ENCODE measurements around the gene TECPR1.

The TECPR1 gene

GRCh38 chr7:98174334-98175259 lies 77.4 kb downstream of the TECPR1 start:
- TF ChIP-seq, protein P1, sequence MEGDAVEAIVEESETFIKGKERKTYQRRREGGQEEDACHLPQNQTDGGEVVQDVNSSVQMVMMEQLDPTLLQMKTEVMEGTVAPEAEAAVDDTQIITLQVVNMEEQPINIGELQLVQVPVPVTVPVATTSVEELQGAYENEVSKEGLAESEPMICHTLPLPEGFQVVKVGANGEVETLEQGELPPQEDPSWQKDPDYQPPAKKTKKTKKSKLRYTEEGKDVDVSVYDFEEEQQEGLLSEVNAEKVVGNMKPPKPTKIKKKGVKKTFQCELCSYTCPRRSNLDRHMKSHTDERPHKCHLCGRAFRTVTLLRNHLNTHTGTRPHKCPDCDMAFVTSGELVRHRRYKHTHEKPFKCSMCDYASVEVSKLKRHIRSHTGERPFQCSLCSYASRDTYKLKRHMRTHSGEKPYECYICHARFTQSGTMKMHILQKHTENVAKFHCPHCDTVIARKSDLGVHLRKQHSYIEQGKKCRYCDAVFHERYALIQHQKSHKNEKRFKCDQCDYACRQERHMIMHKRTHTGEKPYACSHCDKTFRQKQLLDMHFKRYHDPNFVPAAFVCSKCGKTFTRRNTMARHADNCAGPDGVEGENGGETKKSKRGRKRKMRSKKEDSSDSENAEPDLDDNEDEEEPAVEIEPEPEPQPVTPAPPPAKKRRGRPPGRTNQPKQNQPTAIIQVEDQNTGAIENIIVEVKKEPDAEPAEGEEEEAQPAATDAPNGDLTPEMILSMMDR (IDR thresholded peaks at IDR 0.05; ENCODE audit: insufficient read depth, low read depth, low read length, missing control alignments), result no peak
- no peak overlapping the region for H3K4me3 ChIP-seq (ENCODE audit: low read depth, low read length)
- DNase-seq (ENCODE audit: low read depth), result no peak

DNA sequence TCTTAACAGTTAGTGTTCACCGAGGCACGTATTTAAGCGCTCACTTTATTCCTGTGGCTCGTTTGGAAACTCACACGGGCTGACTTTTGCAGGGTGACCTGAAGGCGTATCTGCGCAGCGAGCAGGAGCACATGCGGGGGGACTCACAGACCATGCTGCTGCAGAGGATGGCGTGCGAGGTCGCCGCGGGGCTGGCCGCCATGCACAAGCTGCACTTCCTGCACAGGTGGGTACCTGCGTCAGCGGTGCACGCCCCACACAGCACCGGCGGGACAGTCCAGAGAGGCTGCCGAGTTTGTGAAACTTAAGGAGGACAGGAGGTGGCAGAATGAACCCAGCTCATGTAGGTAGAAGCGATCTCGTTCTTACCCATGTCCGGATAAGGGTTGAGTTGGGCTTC lies 80.6 kb downstream of the TECPR1 start:
- no peak overlapping the region for H3K4me3 ChIP-seq (ENCODE audit: low read depth, low read length)
- no peak for DNase-seq (ENCODE audit: low read depth)
- TF ChIP-seq, protein P1 (IDR thresholded peaks at IDR 0.05; ENCODE audit: insufficient read depth, low read depth, low read length, missing control alignments), result no peak

GRCh38 chr7:98170966-98171365 lies 81.1 kb downstream of the TECPR1 start:
- H3K4me3 ChIP-seq (ENCODE audit: low read depth, low read length), result no peak overlapping the region
- TF ChIP-seq, protein P1 (IDR thresholded peaks at IDR 0.05; ENCODE audit: insufficient read depth, low read depth, low read length, missing control alignments), result no peak
- no peak for DNase-seq (ENCODE audit: low read depth)

DNA sequence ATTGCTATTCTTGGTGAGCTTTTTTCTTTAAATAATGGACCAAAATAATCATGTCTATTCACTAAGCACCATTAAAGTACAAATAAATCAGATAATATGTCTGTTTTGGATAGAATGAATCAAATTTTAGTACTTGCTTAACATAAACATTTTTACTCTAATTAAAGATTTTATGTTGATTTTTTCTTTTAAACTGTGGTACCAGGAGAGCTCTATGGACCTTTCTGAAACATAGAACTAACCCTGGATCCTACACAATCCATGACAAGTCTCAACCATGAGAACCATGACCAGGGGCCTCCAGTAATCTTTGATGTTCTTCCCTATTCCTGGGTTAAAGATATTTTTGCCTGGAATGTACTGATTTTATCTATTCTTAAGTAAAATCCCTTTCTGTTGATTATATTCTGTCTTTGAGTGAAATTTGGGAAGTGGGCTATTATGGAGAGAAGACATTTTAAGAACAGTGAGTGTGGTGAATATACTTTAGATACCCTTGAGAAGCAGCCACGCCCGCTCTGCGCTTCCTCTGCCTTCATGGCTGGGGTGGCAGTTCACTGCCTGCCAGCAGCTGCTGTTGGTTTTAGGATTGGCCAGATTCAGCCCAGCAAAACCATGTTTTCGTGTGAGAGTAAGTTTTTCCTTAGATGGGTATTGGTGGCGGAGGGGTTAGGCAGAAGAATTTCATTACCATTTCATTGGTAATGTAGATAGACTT lies 83.0 kb downstream of the TECPR1 start:
- TF ChIP-seq, protein P1 (IDR thresholded peaks at IDR 0.05; ENCODE audit: insufficient read depth, low read depth, low read length, missing control alignments), result no peak
- DNase-seq (ENCODE audit: low read depth), result no peak

GRCh38 chr7:98168181-98168903 lies 83.7 kb downstream of the TECPR1 start:
- H3K4me3 ChIP-seq (ENCODE audit: low read depth, low read length), result no peak overlapping the region
- peak; percentile 72 for DNase-seq (ENCODE audit: low read depth)
- TF ChIP-seq, protein P1 (IDR thresholded peaks at IDR 0.05; ENCODE audit: insufficient read depth, low read depth, low read length, missing control alignments), result peak; percentile 55

More for the DNA sequence above, 83.0 kb downstream of the TECPR1 start:
- no peak overlapping the region for H3K4me3 ChIP-seq (ENCODE audit: low read depth, low read length)

- no peak overlapping the region for H3K4me3 ChIP-seq (ENCODE audit: low read depth, low read length)
- DNase-seq (ENCODE audit: low read depth), result no peak
- TF ChIP-seq, protein P1 (IDR thresholded peaks at IDR 0.05; ENCODE audit: insufficient read depth, low read depth, low read length, missing control alignments), result no peak
Observed at GRCh38 chr7:98167653-98168052, 84.4 kb downstream of the TECPR1 start.

All from GM12865 (cell line).